HG03060 (cell line): Measurements from ENCODE around the gene BLM.
"Not testable (repeated sequence)": the region's sequence is repeated elsewhere in the genome, so short reads cannot be mapped to it uniquely, and the experiment has no call there.

Experiments used
- ATAC-seq: cut with Tn5 transposase; IDR thresholded peaks from one replicate; pipeline ENCODE4 v1.9.1; 2021; ENCODE audit warnings: low read depth, moderate number of reproducible peaks; ENCODE audit not compliant: unreplicated experiment

BLM gene

GRCh38 chr15:90720131-90720530 is 3.0 kb downstream of the BLM start:
- no peak for ATAC-seq

GRCh38 chr15:90729261-90729660 is 12.1 kb downstream of the BLM start:
- no peak for ATAC-seq

- ATAC-seq: no peak
Measured at GRCh38 chr15:90730290-90730689, 13.1 kb downstream of the BLM start.

GRCh38 chr15:90735923-90736322 is 18.8 kb downstream of the BLM start:
- ATAC-seq: no peak

GRCh38 chr15:90740545-90740944 is 23.4 kb downstream of the BLM start:
- ATAC-seq: not testable (repeated sequence)

GRCh38 chr15:90742087-90742486 is 24.9 kb downstream of the BLM start:
- ATAC-seq: no peak

GRCh38 chr15:90743407-90743806 is 26.3 kb downstream of the BLM start:
- no peak for ATAC-seq

GRCh38 chr15:90744759-90745402 is 27.7 kb downstream of the BLM start:
- no peak for ATAC-seq

GRCh38 chr15:90749754-90750153 is 32.6 kb downstream of the BLM start:
- ATAC-seq: no peak

- ATAC-seq: no peak
Measured at GRCh38 chr15:90750186-90750585, 33.0 kb downstream of the BLM start.

- no peak for ATAC-seq
Measured at GRCh38 chr15:90751300-90751825, 34.2 kb downstream of the BLM start.

GRCh38 chr15:90756916-90757315 is 39.8 kb downstream of the BLM start:
- ATAC-seq: no peak

- no peak for ATAC-seq
Measured at GRCh38 chr15:90757461-90757860, 40.3 kb downstream of the BLM start.

- ATAC-seq: no peak
Measured at GRCh38 chr15:90760661-90761232, 43.6 kb downstream of the BLM start.

GRCh38 chr15:90761629-90762028 is 44.5 kb downstream of the BLM start:
- no peak for ATAC-seq

GRCh38 chr15:90762109-90762508 is 45.0 kb downstream of the BLM start:
- ATAC-seq: no peak

- ATAC-seq: no peak
Measured at GRCh38 chr15:90763366-90764099, 46.4 kb downstream of the BLM start.

- ATAC-seq: no peak
Measured at GRCh38 chr15:90765531-90765930, 48.4 kb downstream of the BLM start.

GRCh38 chr15:90765966-90766365 is 48.8 kb downstream of the BLM start:
- ATAC-seq: no peak

GRCh38 chr15:90769375-90769774 is 52.2 kb downstream of the BLM start:
- no peak for ATAC-seq

- no peak for ATAC-seq
Measured at GRCh38 chr15:90773485-90773884, 56.3 kb downstream of the BLM start.
